Measurements from ENCODE around the gene ATP6V0D1.

Gene ATP6V0D1

GRCh38 chr16:67526149-67526791 lies 45.3 kb upstream of the ATP6V0D1 start:
- no peak for DNase-seq (ENCODE audit: extremely low spot score)
- ChIA-PET CTCF (interaction anchor here (0.9 to 20.3 kb wide), 9 partner anchors 11 to 138 kb away, joined by 3 to 357 read pairs (median 9); partner anchors contain the start of genes ACD, ATP6V0D1, C16orf86 and CARMIL2), POLR2A (no interaction called here)
- no peak for TF ChIP-seq CTCF (IDR thresholded peaks at IDR 0.05; ENCODE audit: control extremely low read depth, extremely low read depth, low read depth, missing control alignments)

DNA sequence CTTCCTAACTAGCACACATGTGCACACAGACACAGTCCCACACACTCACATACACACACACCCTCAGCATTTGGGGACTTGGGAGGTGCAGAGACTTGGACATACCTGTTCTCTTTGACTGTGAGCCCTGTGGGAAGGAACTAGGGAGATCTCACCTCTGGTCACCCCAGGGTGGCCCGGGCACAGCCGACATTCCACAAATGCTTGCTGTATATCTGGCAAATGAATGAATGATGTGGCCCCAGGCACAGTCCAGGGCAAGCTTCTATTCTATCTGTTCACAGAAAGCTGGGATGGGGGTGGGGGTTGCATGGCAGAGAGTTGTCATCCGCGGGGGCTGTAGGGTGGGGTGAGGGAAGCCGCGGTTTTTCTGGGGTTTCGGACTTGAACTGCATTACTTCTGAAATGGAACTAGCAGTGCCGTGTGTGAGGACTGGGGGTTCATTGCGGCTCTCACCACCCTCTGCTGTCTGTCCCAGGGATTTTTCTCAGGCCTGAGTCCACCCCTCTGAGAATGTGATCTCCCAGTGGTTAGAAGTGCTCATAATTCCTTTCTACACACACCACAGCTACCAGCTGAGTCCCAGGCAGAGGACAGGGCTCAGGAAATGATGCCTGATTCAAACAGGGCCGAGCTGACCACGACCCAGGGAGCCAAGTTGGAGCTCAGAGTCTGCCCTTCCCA lies 44.4 kb upstream of the ATP6V0D1 start:
- no peak for DNase-seq (ENCODE audit: extremely low spot score)
- ChIA-PET POLR2A (no interaction called here), CTCF (interaction anchor here (0.9 to 20.3 kb wide), 9 partner anchors 11 to 139 kb away, joined by 3 to 357 read pairs (median 9); partner anchors contain the start of genes ACD, ATP6V0D1, C16orf86 and CARMIL2)
- no peak for TF ChIP-seq CTCF (IDR thresholded peaks at IDR 0.05; ENCODE audit: control extremely low read depth, extremely low read depth, low read depth, missing control alignments)

DNA sequence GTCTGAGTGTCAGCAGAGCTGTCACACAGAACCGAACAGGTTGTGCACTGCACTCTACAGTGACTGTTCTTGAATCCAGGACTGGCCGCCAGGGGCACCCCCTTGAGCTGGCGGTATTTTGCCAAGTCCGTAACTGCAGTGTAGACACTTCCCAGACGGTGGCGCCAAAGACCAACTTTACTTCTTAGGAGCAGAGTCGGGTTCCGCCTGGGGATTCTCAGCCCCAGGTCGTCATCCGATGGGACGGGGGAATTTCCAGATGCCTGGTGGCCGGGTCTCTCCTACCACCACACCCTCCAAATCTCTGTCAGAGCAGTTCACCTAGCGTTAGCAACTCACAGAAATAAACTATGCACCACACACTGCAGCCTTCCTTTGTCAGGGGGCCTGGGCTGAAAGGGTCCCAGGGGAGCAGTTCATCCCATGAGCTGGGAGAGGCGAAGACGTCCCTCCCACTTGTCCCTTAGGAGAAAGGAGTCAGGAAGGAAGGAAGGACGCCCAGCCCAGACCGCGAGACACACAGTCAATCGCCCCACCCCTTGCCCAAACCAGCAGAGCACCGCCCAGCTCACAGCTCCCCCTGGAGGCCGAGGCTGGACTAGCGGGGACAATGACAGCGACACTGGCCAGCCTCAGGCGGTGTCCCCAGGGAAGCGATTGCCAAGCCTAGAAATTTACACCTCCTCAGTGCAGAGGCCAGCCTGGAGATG lies 40.3 kb upstream of the ATP6V0D1 start:
- TF ChIP-seq CTCF (IDR thresholded peaks at IDR 0.05; ENCODE audit: control extremely low read depth, extremely low read depth, low read depth, missing control alignments): peak; percentile 99
- peak; percentile 91 for DNase-seq (ENCODE audit: extremely low spot score)
- ChIA-PET CTCF (interaction anchor here (0.6 to 20.3 kb wide), 96 partner anchors 9 to 819 kb away, joined by 3 to 357 read pairs (median 5); partner anchors contain the start of genes ACD, AGRP, ATP6V0D1 and C16orf86), POLR2A (interaction anchor here (0.7 to 1.0 kb wide), 4 partner anchors 9 to 41 kb away, joined by 3 to 5 read pairs (median 4); partner anchors contain the start of gene CTCF)

DNA sequence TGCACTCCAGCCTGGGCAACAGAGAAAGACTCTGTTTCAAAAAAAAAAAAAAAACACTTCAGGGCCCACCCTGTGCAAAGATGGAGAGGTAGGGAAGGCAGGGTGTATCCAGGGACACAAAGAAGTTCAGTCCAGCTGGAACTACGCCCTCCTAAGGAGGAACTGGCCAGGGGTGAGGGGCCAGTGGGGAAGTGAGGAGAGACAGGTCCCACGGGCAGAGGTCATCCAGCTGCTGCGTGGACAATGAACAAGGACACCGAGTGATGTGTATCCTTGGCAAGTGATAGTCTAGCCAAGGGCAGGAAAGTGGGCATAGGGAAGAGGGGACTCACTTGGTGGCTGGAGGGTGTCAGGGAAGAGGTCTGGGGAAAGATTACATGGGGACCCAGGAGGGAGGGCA lies 38.3 kb upstream of the ATP6V0D1 start:
- DNase-seq (ENCODE audit: extremely low spot score): no peak
- no peak for TF ChIP-seq CTCF (IDR thresholded peaks at IDR 0.05; ENCODE audit: control extremely low read depth, extremely low read depth, low read depth, missing control alignments)
- POLR2A ChIA-PET: no interaction called here
- CTCF ChIA-PET: interaction anchor here (0.6 to 20.3 kb wide), 7 partner anchors 14 to 329 kb away, joined by 3 to 357 read pairs (median 121); partner anchors contain the start of genes ACD, AGRP, ATP6V0D1 and C16orf86

GRCh38 chr16:67518676-67519075 lies 37.7 kb upstream of the ATP6V0D1 start:
- POLR2A ChIA-PET: no interaction called here
- no peak for DNase-seq (ENCODE audit: extremely low spot score)
- no peak for TF ChIP-seq CTCF (IDR thresholded peaks at IDR 0.05; ENCODE audit: control extremely low read depth, extremely low read depth, low read depth, missing control alignments)
- CTCF ChIA-PET: interaction anchor here (1.5 to 20.3 kb wide), 4 partner anchors 25 to 146 kb away, joined by 6 to 357 read pairs (median 94); partner anchors contain the start of genes ACD, ATP6V0D1, C16orf86 and ENKD1
